T follicular helper cell (primary cell): ENCODE results near the gene ABHD14A.
"Not testable (repeated sequence)": the region's sequence is repeated elsewhere in the genome, so short reads cannot be mapped to it uniquely, and the experiment has no call there.

ENCODE experiments used
- DNase-seq: peaks from one replicate; pipeline ENCODE4 v3.0.0-alpha.2; 2020; ENCODE audit warnings: low read depth
- total RNA-seq, 2 experiments: gene quantifications; one replicate each; lab custom pipeline; 2026; lab: John Stamatoyannopoulos, UW

ABHD14A gene
- total RNA-seq = 1.5 to 3.8 reads per million in 2 experiments

GRCh38 chr3:51974963-51975851 is at the start of gene ABHD14A:
TSS of gene ABHD14A (plus strand) at chr3:51975064. CDS start at chr3:51975136, 72 bp downstream.
- peak; percentile 57 for DNase-seq

- no peak for DNase-seq
These were observed 47.5 kb upstream of the ABHD14A start for GRCh38 chr3:51927061-51927977.

GRCh38 chr3:51928438-51928837 is 46.4 kb upstream of the ABHD14A start:
- DNase-seq = no peak

- DNase-seq = not testable (repeated sequence)
These were observed 45.9 kb upstream of the ABHD14A start for GRCh38 chr3:51928981-51929380.

- DNase-seq = no peak
These were observed 45.4 kb upstream of the ABHD14A start for GRCh38 chr3:51929420-51930003.

- no peak for DNase-seq
These were observed 44.4 kb upstream of the ABHD14A start for GRCh38 chr3:51930439-51930838.

- no peak for DNase-seq
These were observed 43.1 kb upstream of the ABHD14A start for GRCh38 chr3:51931756-51932155.

GRCh38 chr3:51932471-51933370 is 42.1 kb upstream of the ABHD14A start:
- no peak for DNase-seq

- DNase-seq = no peak
These were observed 41.3 kb upstream of the ABHD14A start for GRCh38 chr3:51933471-51934138.

- DNase-seq = no peak
These were observed 40.6 kb upstream of the ABHD14A start for GRCh38 chr3:51934139-51934850.

GRCh38 chr3:51934991-51935885 is 39.6 kb upstream of the ABHD14A start:
- no peak for DNase-seq

- no peak for DNase-seq
These were observed 38.7 kb upstream of the ABHD14A start for GRCh38 chr3:51935886-51936755.

GRCh38 chr3:51937014-51937413 is 37.9 kb upstream of the ABHD14A start:
- DNase-seq = no peak

GRCh38 chr3:51937611-51938450 is 37.0 kb upstream of the ABHD14A start:
- no peak for DNase-seq

- no peak for DNase-seq
These were observed 36.0 kb upstream of the ABHD14A start for GRCh38 chr3:51938780-51939425.
